GM10266 (cell line): Measurements from ENCODE around the gene ASIC1.

Source experiments
- DNase-seq: peaks from one replicate; pipeline ENCODE4 v3.0.0; 2012; ENCODE audit errors: extremely low spot score
- CTCF ChIP-seq: IDR thresholded peaks from 2 replicates; pipeline ENCODE4 v1.5.1; 2012; ENCODE audit warnings: mild to moderate bottlenecking, low read depth; ENCODE audit not compliant: control insufficient read depth, insufficient read depth; ENCODE audit errors: missing control alignments

The ASIC1 gene

GRCh38 chr12:50056639-50056976 lies 788 bp upstream of the ASIC1 start:
- no peak for DNase-seq
- TF ChIP-seq CTCF, result no peak

- DNase-seq, result no peak
- TF ChIP-seq CTCF, result no peak
Observed at GRCh38 chr12:50057896-50058670, 687 bp downstream of the ASIC1 start.

- no peak for TF ChIP-seq CTCF
- DNase-seq, result no peak
Observed at GRCh38 chr12:50058743-50059312, 1.4 kb downstream of the ASIC1 start.

GRCh38 chr12:50059440-50060119 lies 2.2 kb downstream of the ASIC1 start:
- no peak for TF ChIP-seq CTCF
- no peak for DNase-seq

- no peak for TF ChIP-seq CTCF
- no peak for DNase-seq
Observed at GRCh38 chr12:50060120-50060468, 2.7 kb downstream of the ASIC1 start.

GRCh38 chr12:50061171-50061570 lies 3.8 kb downstream of the ASIC1 start:
- TF ChIP-seq CTCF, result no peak
- no peak for DNase-seq
